GM23338 (cell line): ENCODE results near the gene RASA3. TPM values are rescaled to one million over a fixed set of nuclear protein-coding genes. Genes with fewer than 3 reads are reported as not detected.

Source experiments
- ATAC-seq: fragments of 200-7000 bp; cut with Tn5 transposase; 3 replicates; pipeline ENCODE4 v1.9.1; 2020
- DNase-seq: peaks from one replicate; pipeline ENCODE4 v3.0.0-alpha.2; 2015; ENCODE audit warnings: low spot score
- H2AFZ ChIP-seq: fragments of 200-600 bp; sonication (generic); 2 replicates; pipeline ENCODE4 v1.8.0; 2016; ENCODE audit warnings: antibody characterized with exemption, mild to moderate bottlenecking, moderate library complexity
- H3F3A ChIP-seq: fragments of 200-600 bp; sonication (generic); replicated peaks from 2 replicates; pipeline ENCODE4 v1.8.0; 2017; ENCODE audit warnings: antibody characterized with exemption, mixed run types, low read depth
- H3K27ac ChIP-seq: fragments of 200-600 bp; sonication (generic); 2 replicates; pipeline ENCODE4 v1.6.1; 2016; ENCODE audit warnings: low read depth
- H3K27me3 ChIP-seq: fragments of 200-600 bp; sonication (generic); 2 replicates; pipeline ENCODE4 v1.8.0; 2016; ENCODE audit warnings: mild to moderate bottlenecking, mixed run types, moderate library complexity; ENCODE audit not compliant: insufficient read depth
- H3K36me3 ChIP-seq: fragments of 200-600 bp; sonication (generic); 2 replicates; pipeline ENCODE4 v1.8.0; 2016; ENCODE audit warnings: mild to moderate bottlenecking; ENCODE audit not compliant: insufficient read depth
- H3K4me1 ChIP-seq: fragments of 200-600 bp; sonication (generic); 2 replicates; pipeline ENCODE4 v1.8.0; 2016; ENCODE audit warnings: mild to moderate bottlenecking, moderate library complexity; ENCODE audit not compliant: insufficient read depth
- H3K4me2 ChIP-seq: fragments of 200-600 bp; sonication (generic); 2 replicates; pipeline ENCODE4 v1.7.1; 2017; ENCODE audit warnings: mixed run types
- H3K4me3 ChIP-seq: fragments of 200-600 bp; sonication (generic); 2 replicates; pipeline ENCODE4 v1.6.1; 2016; ENCODE audit warnings: mixed run types
- H3K79me2 ChIP-seq: fragments of 200-600 bp; sonication (generic); replicated peaks from 2 replicates; pipeline ENCODE4 v1.8.0; 2017; ENCODE audit warnings: mild to moderate bottlenecking; ENCODE audit not compliant: insufficient read depth
- H3K9me2 ChIP-seq: fragments of 200-600 bp; sonication (generic); 2 replicates; pipeline ENCODE4 v1.8.0; 2017; ENCODE audit not compliant: insufficient read depth
- H4K20me1 ChIP-seq: fragments of 200-600 bp; sonication (generic); replicated peaks from 2 replicates; pipeline ENCODE4 v1.8.0; 2017; ENCODE audit warnings: mild to moderate bottlenecking; ENCODE audit not compliant: insufficient read depth
- H3K27ac Mint-ChIP-seq: 2 replicates; pipeline ENCODE4 v1.8.0; 2020; ENCODE audit warnings: inconsistent platforms, mild to moderate bottlenecking, moderate library complexity, mixed read lengths
- H3K27me3 Mint-ChIP-seq: 3 replicates; pipeline ENCODE4 v1.8.0; 2022; ENCODE audit warnings: low read depth, mild to moderate bottlenecking, moderate library complexity, mixed read lengths, inconsistent platforms; ENCODE audit not compliant: insufficient read depth, poor library complexity
- H3K36me3 Mint-ChIP-seq: 3 replicates; pipeline ENCODE4 v1.8.0; 2021; ENCODE audit warnings: low read depth, mild to moderate bottlenecking, inconsistent platforms, moderate library complexity, mixed read lengths
- H3K4me1 Mint-ChIP-seq: 3 replicates; pipeline ENCODE4 v1.8.0; 2020; ENCODE audit warnings: mild to moderate bottlenecking, inconsistent platforms, mixed read lengths
- H3K4me3 Mint-ChIP-seq: 3 replicates; pipeline ENCODE4 v1.8.0; 2021; ENCODE audit warnings: moderate library complexity, mild to moderate bottlenecking, inconsistent platforms, mixed read lengths
- H3K9me3 Mint-ChIP-seq: 3 replicates; pipeline ENCODE4 v1.8.0; 2020; ENCODE audit warnings: moderate library complexity, mild to moderate bottlenecking, inconsistent platforms, mixed read lengths
- CTCF ChIP-seq, 2 experiments: fragments of 200-600 bp in 1 of 2; sonication (generic) in 1 of 2; conservative IDR thresholded peaks; 2 replicates each; pipeline versions ENCODE4 v1.5.1 to v1.6.1; 2016 to 2017; ENCODE audit warnings: antibody characterized with exemption in 2 of 2, low read depth in 2 of 2, mild to moderate bottlenecking in 2 of 2, moderate library complexity in 1 of 2
- ETS1 ChIP-seq: IDR thresholded peaks from 2 replicates; pipeline ENCODE4 v1.6.1; 2016; ENCODE audit warnings: antibody characterized with exemption
- EZH2 ChIP-seq: fragments of 200-600 bp; sonication (generic); IDR thresholded peaks from one replicate; pipeline ENCODE4 v1.8.0; 2017; ENCODE audit warnings: antibody characterized with exemption, mild to moderate bottlenecking, low read depth; ENCODE audit not compliant: unreplicated experiment
- JUNB ChIP-seq: IDR thresholded peaks from one replicate; pipeline ENCODE4 v1.6.1; 2016; ENCODE audit warnings: antibody characterized with exemption; ENCODE audit not compliant: unreplicated experiment
- NANOG ChIP-seq: IDR thresholded peaks from 2 replicates; pipeline ENCODE4 v1.6.1; 2016; ENCODE audit warnings: antibody characterized with exemption, borderline replicate concordance
- POLR2AphosphoS5 ChIP-seq: IDR thresholded peaks from 2 replicates; pipeline ENCODE4 v1.6.1; 2016; ENCODE audit warnings: antibody characterized with exemption, low read depth
- STAT1 ChIP-seq: IDR thresholded peaks from one replicate; pipeline ENCODE4 v1.6.1; 2016; ENCODE audit warnings: antibody characterized with exemption; ENCODE audit not compliant: unreplicated experiment
- ZNF114 ChIP-seq: fragments of 250-450 bp; sonication (Bioruptor Pico); IDR thresholded peaks from 2 replicates; pipeline ENCODE4 v1.5.0; 2020; ENCODE audit warnings: mild to moderate bottlenecking, moderate library complexity
- polyA plus RNA-seq: library from polyadenylated mRNA; unstranded; fragments of >200 nt; fragmentation: Nextera tagmentation; extraction: Ambion mirVana; gene quantifications from 2 replicates; pipeline ENCODE4 v1.2.1, GENCODE V29; 2016
- total RNA-seq: library from RNA; depleted of rRNA; stranded (reverse); fragments of >200 nt; shearing (Covaris generic); gene quantifications from 2 replicates; pipeline ENCODE4 v1.2.3, GENCODE V29; 2014

RASA3 gene
- total and polyA plus RNA-seq, 2 experiments from 2014 or later = 11.2 to 20.7 TPM

- H3K27me3 ChIP-seq = no peaks in the 10 kb centered on the region
- no peaks in the 10 kb centered on the region; the same call in 1 of the 2 replicates for H4K20me1 ChIP-seq
- H3K4me3 ChIP-seq = no peak overlapping the region
- no peak overlapping the region for H3K4me3 Mint-ChIP-seq
- no peak for ATAC-seq
- H3K9me3 Mint-ChIP-seq = no peaks in the 10 kb centered on the region; the same call in 1 of the 3 replicates
- no peaks in the 10 kb centered on the region for H3K36me3 ChIP-seq
- H3K4me2 ChIP-seq = no peak overlapping the region
- TF ChIP-seq CTCF (conservative IDR thresholded peaks at IDR 0.05; ENCODE audit: low read depth in 2 of 2) = no peak
- H2AFZ ChIP-seq = no peak overlapping the region
- peaks cover 29% of the 10 kb centered on the region for H3K4me1 Mint-ChIP-seq
- no peak overlapping the region for H3K27ac ChIP-seq
- peaks cover 15% of the 10 kb centered on the region for H3K27me3 Mint-ChIP-seq
- H3F3A ChIP-seq = no peaks in the 10 kb centered on the region
- peaks cover 10% of the 10 kb centered on the region; the same call in 2 of the 3 replicates for H3K36me3 Mint-ChIP-seq
- no peak overlapping the region for H3K27ac Mint-ChIP-seq
- no peak for DNase-seq
- H3K9me2 ChIP-seq = no peaks in the 10 kb centered on the region
- H3K4me1 ChIP-seq = no peaks in the 10 kb centered on the region
- H3K79me2 ChIP-seq = peaks cover 19% of the 10 kb centered on the region
These were observed 90.2 kb downstream of the RASA3 start for GRCh38 chr13:114042066-114042815.

- H3K27me3 Mint-ChIP-seq = peaks cover 16% of the 10 kb centered on the region
- peaks cover 12% of the 10 kb centered on the region; the same call in 2 of the 3 replicates for H3K36me3 Mint-ChIP-seq
- H2AFZ ChIP-seq = no peak overlapping the region
- no peak overlapping the region for H3K27ac ChIP-seq
- H3K79me2 ChIP-seq = peaks cover 20% of the 10 kb centered on the region
- H3K36me3 ChIP-seq = no peaks in the 10 kb centered on the region
- H3F3A ChIP-seq = no peaks in the 10 kb centered on the region
- H3K4me2 ChIP-seq = no peak overlapping the region
- TF ChIP-seq EZH2 (no peak), NANOG (no peak), JUNB (no peak)
- no peak for ATAC-seq
- H4K20me1 ChIP-seq = no peaks in the 10 kb centered on the region; the same call in 1 of the 2 replicates
- no peaks in the 10 kb centered on the region for H3K9me2 ChIP-seq
- H3K27ac Mint-ChIP-seq = no peak overlapping the region
- H3K27me3 ChIP-seq = no peaks in the 10 kb centered on the region
- no peaks in the 10 kb centered on the region; the same call in 1 of the 3 replicates for H3K9me3 Mint-ChIP-seq
- no peak overlapping the region for H3K4me3 ChIP-seq
- DNase-seq = no peak
- H3K4me3 Mint-ChIP-seq = no peak overlapping the region
- no peaks in the 10 kb centered on the region; the same call in 1 of the 2 replicates for H3K4me1 ChIP-seq
- peaks cover 36% of the 10 kb centered on the region for H3K4me1 Mint-ChIP-seq
These were observed 90.9 kb downstream of the RASA3 start for GRCh38 chr13:114041493-114041892.

GRCh38 chr13:114039471-114040141, 92.8 kb downstream of the RASA3 start:
- Histone ChIP-seq H3K9me2 (no peaks in the 10 kb centered on the region), H3K4me2 (no peak overlapping the region), H3K4me1 (peaks cover 5% of the 10 kb centered on the region; the same call in 1 of the 2 replicates), H3K27ac (no peak overlapping the region), H3K36me3 (no peaks in the 10 kb centered on the region), H4K20me1 (no peaks in the 10 kb centered on the region; the same call in 1 of the 2 replicates), H3K79me2 (peaks cover 21% of the 10 kb centered on the region), H3F3A (no peaks in the 10 kb centered on the region), H3K4me3 (no peak overlapping the region), H3K27me3 (no peaks in the 10 kb centered on the region), H2AFZ (no peak overlapping the region)
- Mint-ChIP-seq H3K4me3 (no peak overlapping the region), H3K36me3 (peaks cover 12% of the 10 kb centered on the region; the same call in 2 of the 3 replicates), H3K27me3 (peaks cover 10% of the 10 kb centered on the region), H3K27ac (peak overlapping the region; percentile 67; the same call in 1 of the 2 replicates), H3K9me3 (no peaks in the 10 kb centered on the region; the same call in 2 of the 3 replicates), H3K4me1 (peaks cover 37% of the 10 kb centered on the region)
- ATAC-seq = no peak
- no peak for DNase-seq
- TF ChIP-seq ETS1 (no peak), ZNF114 (no peak), STAT1 (no peak), JUNB (no peak), POLR2AphosphoS5 (no peak), CTCF (conservative IDR thresholded peaks at IDR 0.05; ENCODE audit: low read depth in 2 of 2) (no peak)
